Sigmoid colon (tissue), 7 donors: Measurements from ENCODE around the gene LCN1. TPM values are rescaled to one million over a fixed set of nuclear protein-coding genes. Genes with fewer than 3 reads are reported as not detected.
A peak's percentile ranks its signal among the peaks of the same experiment; 100 is the strongest.

Experiments used
- DNase-seq: peaks from one replicate; pipeline ENCODE4 v3.0.0-alpha.2; 2019
- H3K27ac ChIP-seq, 4 donors: fragments of 200-600 bp; sonication (generic); one replicate each; pipeline ENCODE4 v1.5.1; 2016 to 2019; ENCODE audit warnings: mild to moderate bottlenecking in 1 of 4
- H3K27me3 ChIP-seq, 3 donors: fragments of 200-600 bp; sonication (generic); one replicate each; pipeline ENCODE4 v1.5.1; 2019; ENCODE audit warnings: mild to moderate bottlenecking in 1 of 3
- H3K36me3 ChIP-seq, 4 donors: fragments of 200-600 bp; sonication (generic); one replicate each; pipeline ENCODE4 v1.5.1; 2016 to 2019
- H3K4me1 ChIP-seq, 4 donors: fragments of 200-600 bp; sonication (generic); one replicate each; pipeline ENCODE4 v1.5.1; 2017 to 2019
- H3K4me3 ChIP-seq, 4 donors: fragments of 200-600 bp; sonication (generic); one replicate each; pipeline ENCODE4 v1.5.1; 2017 to 2019; ENCODE audit warnings: mild to moderate bottlenecking in 2 of 4, moderate library complexity in 1 of 4
- H3K9me3 ChIP-seq, 4 donors: fragments of 200-600 bp in 3 of 4; sonication (generic) in 3 of 4; one replicate each; pipeline versions ENCODE4 v1.5.1 to v1.6.1; 2013 to 2019
- CTCF ChIP-seq, 4 experiments: fragments of 450-650 bp in 3 of 4; fragments of 200-600 bp in 1 of 4; IDR thresholded peaks; one replicate each; pipeline ENCODE4 v1.5.1; 2016 to 2019; ENCODE audit warnings: antibody characterized with exemption in 4 of 4, mild to moderate bottlenecking in 3 of 4, moderate library complexity in 2 of 4
- EP300 ChIP-seq, 4 donors: sonication (generic); formaldehyde crosslinking; IDR thresholded peaks; one replicate each; pipeline ENCODE4 v1.6.1; 2017; ENCODE audit warnings: antibody characterized with exemption in 4 of 4
- POLR2A ChIP-seq, 2 donors: fragments of 450-650 bp; IDR thresholded peaks; one replicate each; pipeline ENCODE4 v1.6.1; 2016; ENCODE audit warnings: antibody characterized with exemption in 2 of 2, mild to moderate bottlenecking in 2 of 2, moderate library complexity in 2 of 2
- POLR2AphosphoS5 ChIP-seq, 4 donors: sonication (generic); formaldehyde crosslinking; IDR thresholded peaks; one replicate each; pipeline ENCODE4 v1.6.1; 2017; ENCODE audit warnings: antibody characterized with exemption in 4 of 4
- WGBS, 2 donors: extraction: QIAGEN DNeasy Blood & Tissue Kit; methylation state at CpG; one replicate each; pipeline ENCODE4 v1.1.7; 2013; 5-methylcytosine and 5-hydroxymethylcytosine counted together
- intact Hi-C: fragments of 100-400 bp; cut with DNase I; formaldehyde crosslinking; loops from one replicate; pipeline ENCODE4 v1.15.1; 2023
- polyA plus RNA-seq, 3 donors: library from polyadenylated mRNA; stranded (reverse); fragments of 200-250 nt; gene quantifications; one replicate each; pipeline ENCODE4 v1.2.3, GENCODE V29; 2013
- total RNA-seq, 4 donors: library from RNA; depleted of rRNA; stranded (reverse); fragments of >200 nt; gene quantifications; one replicate each; pipeline ENCODE4 v1.1.0, GENCODE V29; 2016
- donor health status: healthy with polysubstance abuse.
- donor health status: Bipolar disorder and iron deficiency.
- donor health status: healthy.

The LCN1 gene
- total and polyA plus RNA-seq, 7 donors, result 0.10 TPM; not detected in 6

GRCh38 chr9:135499326-135500070 lies 21.7 kb upstream of the LCN1 start:
- peak overlapping the region; percentile 82 to 86 (median 86) for H3K27ac ChIP-seq
- peak; percentile 98 for DNase-seq
- H3K9me3 ChIP-seq, result no peaks in the 10 kb centered on the region
- H3K36me3 ChIP-seq, result peaks cover 9 to 29% (median 16%) of the 10 kb centered on the region in 4 donors
- intact Hi-C loops, result loop anchor here (2.0 kb wide), 1 partner anchor 19 kb away; no protein-coding TSS in a partner anchor
- no peaks in the 10 kb centered on the region for H3K27me3 ChIP-seq
- peak overlapping the region; percentile 90 to 97 (median 93) for H3K4me3 ChIP-seq
- no peak for TF ChIP-seq CTCF (IDR thresholded peaks at IDR 0.05)
- TF ChIP-seq POLR2A (IDR thresholded peaks at IDR 0.05), result no peak
- peak in 1 of 4 donors; percentile 39 for TF ChIP-seq POLR2AphosphoS5 (IDR thresholded peaks at IDR 0.05)
- TF ChIP-seq EP300 (IDR thresholded peaks at IDR 0.05), result no peak
- H3K4me1 ChIP-seq, result peaks cover 0 to 30% (median 25%) of the 10 kb centered on the region in 4 donors
- WGBS, 2 donors, result 0 to 1% methylated on average over 58 of the region's 58 CpGs

GRCh38 chr9:135500071-135500524 lies 21.1 kb upstream of the LCN1 start:
- H3K9me3 ChIP-seq, result no peaks in the 10 kb centered on the region
- H3K27me3 ChIP-seq, result no peaks in the 10 kb centered on the region
- TF ChIP-seq CTCF (IDR thresholded peaks at IDR 0.05), result no peak
- TF ChIP-seq POLR2AphosphoS5 (IDR thresholded peaks at IDR 0.05), result no peak
- no peak for TF ChIP-seq POLR2A (IDR thresholded peaks at IDR 0.05)
- TF ChIP-seq EP300 (IDR thresholded peaks at IDR 0.05), result no peak
- peaks cover 9 to 34% (median 19%) of the 10 kb centered on the region in 4 donors for H3K36me3 ChIP-seq
- H3K4me1 ChIP-seq, result peaks cover 0 to 34% (median 27%) of the 10 kb centered on the region in 4 donors
- peak overlapping the region; percentile 82 to 86 (median 86) for H3K27ac ChIP-seq
- DNase-seq, result no peak
- peak overlapping the region; percentile 90 to 97 (median 93) for H3K4me3 ChIP-seq
- 1% methylated on average over 29 of the region's 29 CpGs for WGBS, 2 donors
- intact Hi-C loops, result no loop called here

- intact Hi-C loops, result no loop called here
- peak in 1 of 2 donors; percentile 8 for TF ChIP-seq POLR2A (IDR thresholded peaks at IDR 0.05)
- peak; percentile 9 to 67 (median 56) for TF ChIP-seq POLR2AphosphoS5 (IDR thresholded peaks at IDR 0.05)
- peak; percentile 64 to 91 (median 77) for TF ChIP-seq CTCF (IDR thresholded peaks at IDR 0.05)
- no peak for TF ChIP-seq EP300 (IDR thresholded peaks at IDR 0.05)
- H3K9me3 ChIP-seq, result no peaks in the 10 kb centered on the region
- H3K4me3 ChIP-seq, result peak within 1 kb of the TSS; percentile 90 to 97 (median 93)
- peak within 1 kb of the TSS; percentile 82 to 86 (median 86) for H3K27ac ChIP-seq
- WGBS, 2 donors, result 0 to 1% methylated on average over 92 of the region's 92 CpGs
- peaks cover 0 to 34% (median 27%) of the 10 kb centered on the region in 4 donors for H3K4me1 ChIP-seq
- peak; percentile 93 for DNase-seq
- no peaks in the 10 kb centered on the region for H3K27me3 ChIP-seq
- peaks cover 9 to 38% (median 20%) of the 10 kb centered on the region in 4 donors for H3K36me3 ChIP-seq
Measured at GRCh38 chr9:135500525-135501260, 20.5 kb upstream of the LCN1 start, which contains the start of gene MRPS2. MRPS2 (plus strand) TSS chr9:135500682; CDS start chr9:135500711, 29 bp downstream.

- H3K4me3 ChIP-seq, result peak overlapping the region; percentile 90 to 97 (median 93)
- intact Hi-C loops, result no loop called here
- no peaks in the 10 kb centered on the region for H3K9me3 ChIP-seq
- WGBS, 2 donors, result 44 to 48% methylated on average over 38 of the region's 38 CpGs
- DNase-seq, result peak; percentile 36
- no peaks in the 10 kb centered on the region for H3K27me3 ChIP-seq
- TF ChIP-seq POLR2A (IDR thresholded peaks at IDR 0.05), result no peak
- TF ChIP-seq POLR2AphosphoS5 (IDR thresholded peaks at IDR 0.05), result no peak
- TF ChIP-seq EP300 (IDR thresholded peaks at IDR 0.05), result no peak
- no peak for TF ChIP-seq CTCF (IDR thresholded peaks at IDR 0.05)
- H3K36me3 ChIP-seq, result peaks cover 9 to 38% (median 20%) of the 10 kb centered on the region in 4 donors
- H3K4me1 ChIP-seq, result peaks cover 0 to 34% (median 27%) of the 10 kb centered on the region in 4 donors
- H3K27ac ChIP-seq, result peak overlapping the region; percentile 82 to 86 (median 86)
Measured at GRCh38 chr9:135501261-135502167, 19.7 kb upstream of the LCN1 start.
